Muscle layer of colon (tissue), 2 donors: ENCODE results near the gene C5.
A peak's percentile ranks its signal among the peaks of the same experiment; 100 is the strongest.

Experiments used
- H3K27ac ChIP-seq: one replicate; pipeline ENCODE4 v1.7.0; 2013; ENCODE audit warnings: low read depth, mild to moderate bottlenecking, low read length, moderate library complexity
- H3K27me3 ChIP-seq, 2 donors: one replicate each; pipeline ENCODE4 v1.7.0; 2013; ENCODE audit warnings: low read length in 2 of 2, mild to moderate bottlenecking in 2 of 2; ENCODE audit not compliant: insufficient read depth in 2 of 2, control insufficient read depth in 1 of 2
- H3K36me3 ChIP-seq: one replicate; pipeline ENCODE4 v1.7.0; 2013; ENCODE audit warnings: mild to moderate bottlenecking, low read length; ENCODE audit not compliant: insufficient read depth
- H3K4me1 ChIP-seq: one replicate; pipeline ENCODE4 v1.7.0; 2013; ENCODE audit warnings: mild to moderate bottlenecking, low read length; ENCODE audit not compliant: insufficient read depth
- H3K4me3 ChIP-seq, 2 donors: one replicate each; pipeline ENCODE4 v1.7.0; 2013; ENCODE audit warnings: low read length in 2 of 2, low read depth in 1 of 2, mild to moderate bottlenecking in 1 of 2, moderate library complexity in 1 of 2
- H3K9ac ChIP-seq: one replicate; pipeline ENCODE4 v1.7.0; 2013; ENCODE audit warnings: low read length
- H3K9me3 ChIP-seq: one replicate; pipeline ENCODE4 v1.7.0; 2013; ENCODE audit warnings: mild to moderate bottlenecking, low read length
- donor health status: abdominal sarcoma.
- donor health status: Adenocarcinoma of cecum.

Gene C5

DNA sequence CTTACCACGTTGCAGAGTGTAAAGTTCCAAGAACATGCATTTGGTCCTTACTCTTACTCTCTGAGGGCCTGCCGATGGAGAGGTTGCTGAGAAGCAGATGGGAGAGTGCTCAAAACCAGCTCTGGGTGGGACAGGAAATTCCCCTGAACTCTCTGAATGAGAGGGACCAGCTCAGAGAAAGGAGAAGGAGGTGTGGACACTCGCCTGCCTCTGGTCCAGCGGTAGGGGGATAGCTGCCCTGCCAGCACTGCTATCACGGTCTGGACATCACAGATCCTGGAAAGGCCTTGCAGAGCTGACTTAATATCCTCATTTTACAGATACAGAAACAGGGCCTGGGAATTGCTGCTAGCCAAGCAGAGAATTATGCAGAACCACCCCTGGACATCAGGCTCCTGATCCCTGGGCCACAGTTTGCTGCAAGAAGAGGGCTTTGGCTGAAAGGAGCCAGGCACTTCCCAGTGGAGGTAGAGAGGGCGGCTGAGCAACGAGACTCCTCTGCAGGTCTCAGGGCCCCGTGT lies 128.4 kb downstream of the C5 start:
- H3K9me3 ChIP-seq = no peaks in the 10 kb centered on the region
- H3K36me3 ChIP-seq = no peaks in the 10 kb centered on the region
- H3K4me1 ChIP-seq = peaks cover 13% of the 10 kb centered on the region
- H3K27me3 ChIP-seq = no peaks in the 10 kb centered on the region
- H3K9ac ChIP-seq = no peak overlapping the region
- no peak overlapping the region for H3K27ac ChIP-seq
- no peak overlapping the region for H3K4me3 ChIP-seq

GRCh38 chr9:120920806-120921178 lies 129.3 kb downstream of the C5 start:
- H3K4me1 ChIP-seq = peaks cover 13% of the 10 kb centered on the region
- no peak overlapping the region for H3K27ac ChIP-seq
- no peaks in the 10 kb centered on the region for H3K36me3 ChIP-seq
- H3K9me3 ChIP-seq = no peaks in the 10 kb centered on the region
- no peak overlapping the region for H3K4me3 ChIP-seq
- H3K27me3 ChIP-seq = no peaks in the 10 kb centered on the region
- no peak overlapping the region for H3K9ac ChIP-seq

DNA sequence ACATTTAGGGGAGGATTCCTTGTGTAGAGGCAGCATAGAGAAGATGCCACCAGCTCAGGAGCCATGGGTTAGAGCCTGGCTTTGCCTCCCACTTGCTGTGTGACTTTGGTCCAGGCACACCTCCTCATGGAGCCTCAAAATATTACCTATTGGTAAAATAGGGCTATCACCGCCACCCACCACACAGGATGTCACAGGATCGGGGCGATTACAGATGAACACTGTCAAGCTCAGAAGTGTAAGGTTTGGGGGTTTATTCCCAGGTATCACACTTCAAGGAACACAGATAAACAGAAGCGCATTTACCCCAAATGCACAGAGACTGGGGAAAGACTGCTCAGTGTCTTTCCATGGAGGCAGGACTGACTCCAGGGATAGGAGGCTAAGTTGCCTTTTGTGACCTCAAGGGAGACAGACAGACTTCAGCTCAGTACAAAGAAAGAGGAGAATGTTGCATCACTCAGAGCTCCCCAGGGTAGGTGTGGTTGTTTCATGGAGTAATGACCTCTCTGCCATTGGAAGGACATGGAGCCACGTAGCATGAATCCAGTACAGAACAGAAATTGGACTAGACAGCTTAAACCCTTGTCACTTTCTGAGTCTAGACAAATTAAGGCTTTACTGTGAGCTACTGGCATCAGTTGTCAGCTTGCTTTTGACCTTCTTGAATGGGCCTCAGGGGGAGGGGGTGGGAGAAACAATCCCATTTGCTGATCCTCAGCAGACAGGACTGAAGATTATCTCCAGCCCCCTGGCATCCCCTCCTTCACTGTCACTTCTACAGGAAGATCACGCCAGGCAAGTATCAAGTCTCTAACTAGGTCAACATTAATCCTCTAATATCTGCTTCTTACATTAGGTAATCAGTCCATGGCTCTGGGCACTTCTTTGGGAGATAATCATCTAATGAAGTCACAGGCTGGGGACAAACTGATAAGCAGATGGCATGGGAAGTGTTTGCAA lies 130.0 kb downstream of the C5 start:
- Histone ChIP-seq H3K36me3 (no peaks in the 10 kb centered on the region), H3K27ac (no peak overlapping the region), H3K27me3 (no peaks in the 10 kb centered on the region), H3K9ac (no peak overlapping the region), H3K4me3 (no peak overlapping the region), H3K9me3 (no peaks in the 10 kb centered on the region), H3K4me1 (peaks cover 13% of the 10 kb centered on the region)

- H3K9ac ChIP-seq = no peak overlapping the region
- H3K4me1 ChIP-seq = peaks cover 13% of the 10 kb centered on the region
- H3K9me3 ChIP-seq = no peaks in the 10 kb centered on the region
- H3K27me3 ChIP-seq = no peaks in the 10 kb centered on the region
- no peak overlapping the region for H3K27ac ChIP-seq
- H3K4me3 ChIP-seq = no peak overlapping the region
- no peaks in the 10 kb centered on the region for H3K36me3 ChIP-seq
Observed at GRCh38 chr9:120918931-120919842, 130.9 kb downstream of the C5 start.

DNA sequence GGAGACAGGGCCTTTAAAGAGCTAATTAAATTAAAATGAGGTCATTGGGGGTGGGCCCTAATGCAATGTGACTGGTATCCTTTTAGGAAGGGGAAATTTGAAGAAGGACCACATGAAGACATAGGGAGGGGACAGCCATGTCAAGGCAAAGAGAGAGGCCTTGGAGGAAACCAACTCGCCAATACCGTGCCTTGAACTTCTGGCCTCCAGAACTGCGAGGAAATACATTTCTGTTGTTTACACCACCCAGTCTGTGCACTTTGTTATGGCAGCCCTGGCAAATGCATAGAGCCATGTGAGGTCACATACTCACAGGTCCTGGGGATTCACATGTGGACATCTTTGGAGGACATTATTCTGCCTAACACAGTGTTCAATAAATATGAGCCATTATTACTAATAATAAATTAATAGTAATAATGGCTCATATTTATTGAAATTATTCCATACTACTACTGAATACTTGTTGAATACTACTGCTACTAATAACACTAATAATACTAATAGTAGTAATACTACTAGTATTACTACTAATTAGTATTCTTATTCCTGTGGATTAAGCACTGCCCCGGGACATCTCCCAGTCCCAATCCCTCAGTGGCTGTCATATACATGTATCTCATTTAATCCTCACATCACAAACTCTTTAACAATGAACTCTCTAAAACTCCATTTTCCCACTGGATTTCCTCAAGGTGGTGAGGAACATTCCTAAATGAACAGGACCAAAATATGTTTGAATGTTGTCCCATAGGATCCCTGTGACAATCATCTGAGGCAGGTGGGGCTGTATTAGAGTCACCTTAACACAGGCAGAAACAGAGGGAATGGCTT lies 131.9 kb downstream of the C5 start:
- Histone ChIP-seq H3K27me3 (no peaks in the 10 kb centered on the region), H3K9me3 (no peaks in the 10 kb centered on the region), H3K4me3 (no peak overlapping the region), H3K4me1 (peaks cover 13% of the 10 kb centered on the region), H3K27ac (no peak overlapping the region), H3K36me3 (no peaks in the 10 kb centered on the region), H3K9ac (no peak overlapping the region)

GRCh38 chr9:120916991-120917880 lies 132.8 kb downstream of the C5 start:
- Histone ChIP-seq H3K27ac (peak overlapping the region; percentile 10), H3K4me3 (no peak overlapping the region), H3K27me3 (no peaks in the 10 kb centered on the region), H3K36me3 (peaks cover 6% of the 10 kb centered on the region), H3K9ac (no peak overlapping the region), H3K9me3 (no peaks in the 10 kb centered on the region), H3K4me1 (peaks cover 13% of the 10 kb centered on the region)

DNA sequence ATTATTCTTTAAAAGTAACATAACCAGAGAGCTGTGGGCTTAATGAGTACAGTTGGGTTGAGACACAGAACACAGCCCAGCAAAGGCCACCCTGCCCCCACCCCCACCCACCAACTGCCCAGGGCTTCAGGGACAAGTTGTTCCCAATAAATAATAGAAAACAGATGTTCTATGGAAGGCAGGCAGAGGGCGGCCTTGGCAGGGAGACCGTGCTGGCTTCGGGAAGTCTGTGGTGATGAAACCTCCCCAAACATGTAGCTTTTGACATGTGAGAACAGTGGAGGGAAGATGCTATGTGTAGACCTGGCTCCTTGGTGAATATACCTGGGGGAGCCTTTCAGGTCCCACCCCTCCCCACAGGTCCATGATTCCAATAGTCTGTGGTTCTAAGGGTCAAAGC lies 133.5 kb downstream of the C5 start:
- peak overlapping the region; percentile 10 for H3K27ac ChIP-seq
- no peak overlapping the region for H3K4me3 ChIP-seq
- H3K9me3 ChIP-seq = no peaks in the 10 kb centered on the region
- no peaks in the 10 kb centered on the region for H3K27me3 ChIP-seq
- no peak overlapping the region for H3K9ac ChIP-seq
- peaks cover 6% of the 10 kb centered on the region for H3K36me3 ChIP-seq
- peaks cover 13% of the 10 kb centered on the region for H3K4me1 ChIP-seq

- Histone ChIP-seq H3K36me3 (peaks cover 6% of the 10 kb centered on the region), H3K27ac (no peak overlapping the region), H3K9me3 (no peaks in the 10 kb centered on the region), H3K4me1 (peaks cover 13% of the 10 kb centered on the region), H3K9ac (no peak overlapping the region), H3K4me3 (no peak overlapping the region), H3K27me3 (no peaks in the 10 kb centered on the region)
Observed at GRCh38 chr9:120915854-120916470, 134.1 kb downstream of the C5 start.

DNA sequence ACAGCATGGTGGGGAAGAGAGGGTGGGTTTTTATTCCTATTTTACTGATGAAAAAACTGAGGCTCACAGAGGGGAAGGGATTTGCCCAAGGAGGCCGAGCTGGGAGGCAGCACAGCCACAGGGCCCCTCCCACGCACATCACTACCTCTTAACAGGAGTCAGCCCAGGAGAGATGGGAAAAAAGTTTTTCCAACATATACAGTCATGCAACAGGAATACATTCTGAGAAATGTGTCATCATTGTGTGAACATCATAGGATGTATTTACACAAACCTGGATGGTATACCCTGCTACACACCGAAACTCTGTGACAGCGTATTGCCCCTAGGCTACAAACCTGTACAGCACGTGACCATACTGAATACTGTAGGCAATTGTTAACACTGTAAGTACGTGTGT lies 135.1 kb downstream of the C5 start:
- Histone ChIP-seq H3K4me3 (no peak overlapping the region), H3K9ac (no peak overlapping the region), H3K36me3 (peaks cover 6% of the 10 kb centered on the region), H3K9me3 (no peaks in the 10 kb centered on the region), H3K4me1 (peaks cover 9% of the 10 kb centered on the region), H3K27me3 (no peaks in the 10 kb centered on the region), H3K27ac (no peak overlapping the region)

DNA sequence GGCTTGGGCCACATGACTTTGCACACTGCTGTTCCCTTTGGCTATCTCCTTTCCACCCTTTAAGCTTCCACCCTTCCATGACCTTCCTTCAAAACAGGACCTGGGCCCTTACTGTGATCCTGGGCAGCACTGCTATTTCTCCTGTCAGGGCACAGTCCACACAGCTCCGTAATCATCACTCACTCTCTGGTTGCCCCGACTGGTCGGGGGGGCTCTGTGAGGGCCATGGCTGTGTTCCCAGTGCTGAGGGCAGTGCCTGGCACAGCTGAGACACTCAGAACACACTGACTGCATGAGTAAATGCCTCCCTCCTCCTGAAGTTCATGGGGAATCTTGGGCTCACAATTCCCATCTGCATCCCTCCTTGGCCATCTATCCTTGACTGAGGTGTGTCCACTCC lies 135.7 kb downstream of the C5 start:
- H3K4me3 ChIP-seq = no peak overlapping the region
- no peaks in the 10 kb centered on the region for H3K27me3 ChIP-seq
- H3K9ac ChIP-seq = no peak overlapping the region
- peaks cover 6% of the 10 kb centered on the region for H3K36me3 ChIP-seq
- no peaks in the 10 kb centered on the region for H3K9me3 ChIP-seq
- H3K4me1 ChIP-seq = peaks cover 3% of the 10 kb centered on the region
- H3K27ac ChIP-seq = no peak overlapping the region
